AML-193 (cell line): ENCODE results near the gene CCDC51.

ENCODE experiments used
- DNase-seq, 2 experiments: peaks; one replicate each; lab custom pipeline; 2025; lab: John Stamatoyannopoulos, UW

The CCDC51 gene

DNA sequence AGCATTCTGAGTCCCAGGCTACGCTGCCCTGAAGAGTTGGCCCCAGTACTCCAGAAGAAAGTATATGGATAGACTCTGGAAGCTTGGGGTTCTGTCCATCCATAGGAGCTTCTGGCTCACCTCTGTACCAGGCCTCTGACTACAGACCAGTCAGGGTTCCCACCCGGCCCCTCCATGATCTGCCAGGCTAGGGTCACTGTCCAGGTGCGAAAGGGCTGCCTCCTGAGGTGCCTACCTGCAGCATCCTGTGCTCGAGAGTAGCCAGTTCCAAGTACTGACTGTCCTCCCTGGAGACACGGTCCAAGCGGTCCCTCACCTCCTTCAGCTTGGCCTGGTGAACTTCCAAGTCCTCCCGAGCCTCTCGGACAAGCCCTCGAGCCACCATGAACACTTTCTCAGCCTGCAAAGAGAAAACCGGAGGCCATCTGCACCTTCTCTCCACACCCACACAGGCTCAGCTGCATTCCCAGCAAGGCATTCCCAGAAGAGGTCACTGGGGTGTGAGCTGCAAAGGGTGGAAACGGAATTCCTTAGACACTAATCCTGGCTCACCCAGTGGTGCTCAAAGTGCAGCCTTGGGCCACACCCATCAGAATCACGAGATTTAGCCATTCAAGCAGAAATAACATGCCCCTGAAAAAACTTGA, 6.3 kb downstream of the CCDC51 start:
- no peak for DNase-seq

DNA sequence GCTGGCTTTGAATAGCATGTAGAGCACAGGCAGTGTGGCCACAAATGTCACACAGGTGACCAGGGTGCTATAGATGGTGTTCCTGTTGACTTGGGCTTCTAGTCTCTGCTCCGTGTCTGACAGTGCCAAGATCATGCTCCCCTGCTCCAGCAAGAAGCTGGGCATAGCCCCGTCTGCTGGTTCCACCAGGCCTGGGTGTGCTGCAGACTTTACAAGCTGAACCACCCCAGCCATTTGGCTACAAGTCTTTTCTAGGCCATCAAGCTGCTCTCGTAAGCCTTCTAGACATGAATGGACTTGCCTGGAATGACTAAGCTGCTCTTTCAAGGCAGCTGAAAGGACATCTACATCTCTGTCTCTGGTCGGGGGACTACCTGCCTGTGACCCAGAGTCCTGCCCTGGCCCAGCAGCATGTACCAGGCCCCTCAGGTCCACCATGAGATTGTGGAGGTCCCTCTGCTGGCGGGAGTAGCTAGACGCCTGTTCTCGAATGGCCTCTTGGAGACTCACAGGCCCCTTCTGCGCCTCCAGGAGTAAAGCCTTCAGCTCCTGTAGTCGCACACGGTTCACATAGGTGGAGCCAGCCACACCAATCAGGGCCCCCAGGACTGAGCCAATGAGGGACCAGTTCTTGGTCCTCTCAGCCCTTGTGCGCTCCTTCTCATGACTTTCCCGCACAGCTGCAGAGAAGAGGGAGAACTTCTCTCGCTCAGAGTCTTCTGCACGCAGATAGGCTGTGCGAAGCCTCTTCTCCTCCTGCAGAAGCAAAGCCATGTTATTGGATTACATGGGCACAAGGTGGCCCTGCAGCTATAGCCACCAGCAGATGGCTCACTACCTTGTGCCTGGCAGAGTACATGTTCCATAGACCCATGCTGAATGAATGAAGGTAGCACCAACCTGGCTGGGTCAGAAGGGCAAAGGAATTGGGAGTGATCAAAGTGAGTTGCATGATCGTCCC, 7.2 kb downstream of the CCDC51 start:
- peak in 1 of 2 experiments; percentile 25 for DNase-seq

DNA sequence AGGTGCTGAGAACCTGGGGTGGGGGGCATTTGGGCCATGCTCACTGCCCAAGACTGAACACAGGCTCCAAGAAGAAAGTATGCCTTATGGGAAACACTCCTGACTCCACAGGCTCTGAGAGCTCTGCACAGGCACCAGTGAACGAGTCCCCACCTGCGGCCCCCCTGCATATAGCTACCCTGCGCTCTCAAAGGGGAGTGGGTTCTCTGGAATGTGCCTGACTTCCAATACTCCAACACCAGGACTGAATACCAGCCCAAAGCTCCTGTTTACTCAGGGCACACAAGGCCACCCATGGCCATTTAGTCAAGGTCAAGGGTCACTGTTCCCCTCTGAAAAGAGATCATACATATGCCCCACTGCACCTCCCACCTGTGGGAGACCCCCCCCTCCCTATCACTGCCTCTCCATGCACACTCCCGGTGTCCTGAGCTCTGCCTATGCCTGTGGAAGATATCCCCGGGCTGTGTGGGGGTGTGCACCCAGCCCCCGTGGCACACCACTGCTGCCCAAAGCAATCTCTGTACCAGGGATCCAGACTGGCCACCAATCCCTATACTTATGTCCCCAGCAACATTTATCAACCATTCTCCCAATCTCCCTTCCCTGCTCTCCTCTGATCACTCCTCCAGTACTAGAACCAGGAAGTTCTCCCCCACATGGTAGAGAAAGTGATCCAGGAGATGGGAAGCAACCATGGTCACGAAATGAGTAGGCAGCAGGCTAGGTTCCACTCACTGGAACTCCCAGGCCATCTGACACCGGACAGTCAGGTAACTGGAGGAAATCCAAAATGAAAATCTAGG, 8.5 kb downstream of the CCDC51 start:
- no peak for DNase-seq

- DNase-seq, result no peak
These were observed 9.2 kb downstream of the CCDC51 start for GRCh38 chr3:48430708-48431101.

GRCh38 chr3:48429960-48430707, 9.8 kb downstream of the CCDC51 start, which contains the start of gene PLXNB1:
Gene PLXNB1, minus strand, starts transcription at chr3:48430086. Its CDS starts 5,475 bp downstream, at chr3:48424611.
- DNase-seq, result no peak

DNA sequence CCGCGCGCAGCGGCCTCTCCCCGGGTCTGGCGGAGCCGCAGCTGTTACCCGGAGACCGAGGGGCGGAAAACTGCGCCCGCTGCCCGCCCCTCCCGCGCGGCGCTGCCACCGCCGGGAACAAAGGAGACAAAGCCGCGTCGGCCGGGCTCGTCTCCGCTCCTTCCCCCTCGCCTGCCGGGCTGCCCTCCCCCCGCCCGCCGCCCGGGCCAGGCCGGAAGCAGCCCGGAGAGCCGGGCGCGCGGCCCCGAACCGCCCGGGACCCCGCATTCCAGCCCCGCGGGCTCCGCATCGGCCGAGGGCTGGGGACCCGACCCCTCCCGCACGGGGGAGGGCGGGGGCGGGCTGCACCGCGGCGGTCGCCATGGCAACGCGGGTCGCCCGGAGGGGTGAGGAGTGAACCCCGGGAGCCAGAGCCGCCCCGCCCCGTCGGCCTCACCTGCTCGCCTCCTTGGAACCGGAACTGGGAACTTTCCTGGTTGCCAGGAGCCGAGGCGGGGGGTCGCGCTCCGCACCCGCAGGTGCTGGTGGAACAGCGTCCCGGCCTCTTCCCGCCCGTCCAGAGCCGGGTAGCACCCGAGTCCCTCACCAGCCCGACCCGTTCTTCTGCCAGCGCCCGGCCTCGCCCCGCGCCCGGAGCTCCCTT, 10.5 kb downstream of the CCDC51 start:
- DNase-seq, result peak in 1 of 2 experiments; percentile 21

DNA sequence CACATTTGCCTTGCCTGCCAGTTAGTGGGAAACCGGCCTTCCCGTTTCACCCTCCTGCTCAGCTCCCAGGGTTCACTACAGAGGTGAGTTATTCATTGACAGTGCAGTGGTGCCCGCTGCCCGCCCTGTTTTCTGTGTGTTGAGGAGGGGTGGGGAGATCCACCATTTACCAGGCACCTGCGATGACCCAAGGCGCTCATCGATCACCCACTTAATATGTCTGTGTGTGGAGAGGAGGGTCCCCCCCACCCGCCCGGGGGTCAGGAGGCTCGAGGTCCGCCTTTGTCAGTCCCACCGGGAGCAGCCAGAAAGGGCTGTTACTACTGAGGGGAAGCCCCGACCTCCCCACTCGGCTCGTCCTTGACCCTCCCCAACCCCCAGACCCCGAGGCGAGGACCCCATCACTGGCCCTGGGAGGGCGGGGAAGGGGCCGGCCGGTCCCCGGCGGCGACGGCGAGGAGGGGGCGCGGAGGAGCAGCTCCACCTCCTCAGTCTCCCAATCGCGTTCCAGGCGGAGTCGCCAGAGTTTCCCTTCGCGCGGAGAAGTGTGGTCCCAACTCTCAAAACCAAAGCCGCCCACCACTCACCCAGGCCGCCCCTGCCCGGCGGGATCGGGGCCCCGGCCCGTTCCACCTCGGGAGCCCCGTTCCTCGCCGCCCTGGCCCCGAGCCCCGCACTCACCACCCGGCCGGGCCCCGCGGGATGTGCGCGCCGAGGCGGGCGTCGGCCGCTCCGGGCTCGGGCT, 11.2 kb downstream of the CCDC51 start:
- DNase-seq, result no peak

GRCh38 chr3:48428088-48428571, 11.8 kb downstream of the CCDC51 start:
- no peak for DNase-seq

DNA sequence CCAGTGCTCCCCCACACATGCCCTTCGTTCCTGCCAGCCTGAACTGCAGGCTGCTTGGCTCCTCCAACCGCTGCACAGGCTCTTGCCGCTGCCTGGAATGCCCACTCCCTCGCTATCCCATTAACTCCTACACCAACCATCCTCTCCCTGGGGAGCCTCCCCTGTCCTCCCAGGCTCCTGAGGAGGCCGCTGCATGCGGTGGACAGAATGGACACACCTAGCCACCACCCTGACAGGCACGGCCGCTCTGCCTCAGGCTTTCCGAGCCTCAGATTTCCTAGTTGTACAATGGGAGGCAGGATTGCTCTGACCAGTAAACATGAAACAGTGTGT, 12.3 kb downstream of the CCDC51 start:
- DNase-seq, result no peak

GRCh38 chr3:48426944-48427629, 12.8 kb downstream of the CCDC51 start:
- no peak for DNase-seq

GRCh38 chr3:48426401-48426909, 13.5 kb downstream of the CCDC51 start:
- DNase-seq, result no peak

DNA sequence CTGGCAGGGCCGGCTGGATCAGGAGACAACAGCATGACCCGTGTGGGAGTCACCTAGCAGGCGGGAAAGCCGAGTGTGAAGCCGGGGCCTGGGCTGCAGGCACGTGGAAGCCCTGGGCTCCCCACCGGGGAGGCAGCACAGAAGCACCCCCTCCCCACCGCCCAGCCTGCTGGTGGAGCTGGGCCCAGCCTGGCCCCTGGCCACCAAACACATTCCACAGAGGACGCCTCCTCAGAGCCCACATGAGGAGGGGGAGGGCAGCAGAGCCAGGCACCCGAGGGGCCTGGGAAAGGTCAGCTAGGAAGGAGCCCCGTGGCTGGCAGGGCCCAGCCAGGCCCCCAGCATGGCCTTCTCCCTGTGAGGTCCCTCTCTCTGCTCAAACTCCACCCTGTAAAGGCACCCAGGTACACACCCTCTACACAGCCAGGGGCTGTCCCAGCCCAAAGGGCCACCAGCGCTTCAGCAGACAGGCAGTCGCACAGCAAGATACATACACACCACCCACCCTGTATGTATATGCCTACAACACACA, 14.6 kb downstream of the CCDC51 start:
- DNase-seq, result no peak

- no peak for DNase-seq
These were observed 15.8 kb downstream of the CCDC51 start for GRCh38 chr3:48423883-48424695.

DNA sequence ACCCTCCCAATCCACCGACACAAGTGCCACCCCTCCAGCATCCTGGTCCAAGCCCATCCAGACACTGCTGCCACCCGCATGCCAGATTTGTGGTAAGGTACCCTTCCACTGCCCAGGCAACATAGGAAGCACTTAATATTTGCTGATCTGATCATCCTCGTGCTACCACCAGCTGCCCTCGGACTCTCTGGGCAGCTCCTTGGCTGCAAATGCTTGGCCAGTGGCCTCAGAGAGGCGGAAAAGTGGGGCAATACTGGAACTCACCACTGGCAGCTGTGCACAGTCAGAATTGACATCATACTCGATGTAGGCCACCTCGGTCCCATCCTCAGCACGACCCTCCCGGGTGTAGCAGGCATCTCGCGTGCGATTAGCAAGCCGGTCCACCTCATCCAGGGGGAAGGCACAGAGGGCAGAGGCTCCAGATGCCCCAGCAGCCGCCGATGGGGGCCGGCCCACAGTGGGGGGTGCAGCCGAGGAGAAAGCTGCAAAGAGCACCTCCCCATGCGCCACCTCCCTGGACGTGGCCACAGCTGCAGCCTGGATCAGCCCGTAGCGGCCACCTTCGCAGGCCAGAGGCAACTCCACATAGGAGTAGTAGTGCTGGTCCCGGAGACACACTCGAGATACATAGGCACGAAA, 16.6 kb downstream of the CCDC51 start:
- DNase-seq, result no peak

DNA sequence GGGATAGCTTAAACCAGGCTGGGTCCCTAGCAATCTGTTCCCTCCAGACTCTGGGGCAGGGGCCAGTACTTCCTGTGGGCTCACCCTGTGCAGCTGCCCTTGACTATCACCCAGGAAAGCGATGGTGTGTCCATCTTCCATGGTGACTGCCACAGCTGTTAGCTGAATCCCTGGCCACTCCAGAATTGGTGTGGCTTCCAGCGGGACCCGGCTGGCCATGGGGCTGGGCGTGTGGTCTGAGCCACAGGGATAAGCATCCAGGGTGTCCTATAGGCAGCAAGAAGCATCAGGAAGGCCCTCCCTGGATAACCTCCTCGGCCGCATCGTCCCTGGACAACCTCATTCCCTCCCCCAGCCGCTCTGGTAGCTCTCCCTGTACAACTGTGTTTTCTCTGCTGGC, 17.2 kb downstream of the CCDC51 start:
- no peak for DNase-seq

- no peak for DNase-seq
These were observed 17.6 kb downstream of the CCDC51 start for GRCh38 chr3:48422272-48422671.

DNA sequence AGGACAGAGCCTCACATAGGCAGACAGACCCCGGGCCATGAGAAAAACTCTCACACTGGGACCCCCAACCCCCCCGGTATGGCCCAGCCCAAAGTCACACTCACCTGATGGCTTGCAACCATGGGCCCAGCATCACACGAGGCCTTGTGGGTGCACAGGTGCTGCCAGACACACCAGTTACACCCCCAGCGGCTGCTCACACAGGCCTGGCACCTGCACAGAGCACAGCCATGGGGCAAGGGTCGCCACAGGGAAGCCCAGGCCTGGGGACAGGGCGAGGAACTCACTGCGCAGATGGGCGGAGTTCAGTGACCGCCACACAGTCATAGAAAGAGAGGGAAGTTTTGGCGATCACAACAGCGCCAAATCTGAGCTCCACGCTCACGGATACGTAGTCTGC, 19.4 kb downstream of the CCDC51 start:
- no peak for DNase-seq

- no peak for DNase-seq
These were observed 20.3 kb downstream of the CCDC51 start for GRCh38 chr3:48419597-48419996.
